HCT116 (cell line): ENCODE measurements around the gene TAX1BP1. TPM values are rescaled to one million over a fixed set of nuclear protein-coding genes. Genes with fewer than 3 reads are reported as not detected.

Source experiments
- ATAC-seq: fragments of 200-7000 bp; cut with Tn5 transposase; 2 replicates; pipeline ENCODE4 v1.9.1; 2020; ENCODE audit warnings: mild to moderate bottlenecking, moderate library complexity
- BruUV-seq: library from RNA; stranded (reverse); fragments of 400-500 nt; replicated peaks from 2 replicates; lab custom pipeline; 2021; lab: Mats Ljungman, UMichigan
- CTCF ChIA-PET: fragments of 300-600 bp; sonication (Branson Sonifier 250); formaldehyde crosslinking; loops from one replicate; lab custom pipeline; 2021; ENCODE audit warnings: antibody characterized with exemption; lab: Charles Lee
- POLR2A ChIA-PET: fragments of 300-600, 350-600 bp; sonication (Branson Sonifier 250); formaldehyde crosslinking; loops from one replicate; lab custom pipeline; 2021; ENCODE audit warnings: antibody characterized with exemption; lab: Charles Lee
- RAD21 ChIA-PET, 2 experiments: fragments of 300-600 bp; sonication (Branson Sonifier 250); formaldehyde crosslinking; loops; one replicate each; lab custom pipeline; 2023; ENCODE audit warnings: low total read pairs in 2 of 2; ENCODE audit not compliant: uncharacterized antibody in 2 of 2, unreplicated experiment in 2 of 2, low non-redundant PET in 1 of 2; lab: Charles Lee
- DNase-seq: peaks from one replicate; pipeline ENCODE4 v3.0.0-alpha.2; 2010; ENCODE audit warnings: low read depth, low spot score
- H2AFZ ChIP-seq: fragments of 200-600 bp; shearing (Covaris generic), sonication (generic); 2 replicates; pipeline ENCODE4 v1.6.1; 2017; ENCODE audit warnings: low read depth, mixed run types, mixed read lengths, antibody characterized with exemption, low read length; ENCODE audit not compliant: poor library complexity, severe bottlenecking
- H3K27ac ChIP-seq: 2 replicates; pipeline ENCODE4 v1.5.1; 2012; ENCODE audit warnings: low read depth, low read length
- H3K27me3 ChIP-seq: fragments of 200-600 bp; sonication (generic); 2 replicates; pipeline ENCODE4 v1.6.1; 2016; ENCODE audit warnings: mixed run types, low read length, mixed read lengths; ENCODE audit not compliant: insufficient read depth
- H3K36me3 ChIP-seq, 2 experiments: fragments of 200-500 bp in 1 of 2; fragments of 200-600 bp in 1 of 2; sonication (Bioruptor generic) in 1 of 2; sonication (generic) in 1 of 2; 2 replicates each; pipeline versions ENCODE4 v1.5.1 to v1.6.1; 2014 to 2016; ENCODE audit warnings: low read length in 2 of 2, inconsistent platforms in 1 of 2, mixed read lengths in 1 of 2, mixed run types in 1 of 2; ENCODE audit not compliant: insufficient read depth in 2 of 2, control insufficient read depth in 1 of 2
- H3K4me1 ChIP-seq, 2 experiments: fragments of 200-600 bp in 1 of 2; sonication (generic) in 1 of 2; 2 replicates each; pipeline versions ENCODE4 v1.5.1 to v1.6.1; 2012 to 2017; ENCODE audit warnings: low read length in 2 of 2, inconsistent platforms in 1 of 2, mild to moderate bottlenecking in 1 of 2, mixed read lengths in 1 of 2, mixed run types in 1 of 2, moderate library complexity in 1 of 2; ENCODE audit not compliant: insufficient read depth in 2 of 2, control insufficient read depth in 1 of 2
- H3K4me2 ChIP-seq: fragments of 200-600 bp; sonication (generic); 2 replicates; pipeline ENCODE4 v1.6.1; 2017; ENCODE audit warnings: mixed run types, low read length, mixed read lengths
- H3K4me3 ChIP-seq, 2 experiments: fragments of 200-600 bp in 1 of 2; sonication (generic) in 1 of 2; replicated peaks in 1 of 2; 2 replicates each; pipeline ENCODE4 v1.5.1; 2011 to 2016; ENCODE audit warnings: low read length in 2 of 2, control low read depth in 1 of 2, low read depth in 1 of 2, mild to moderate bottlenecking in 1 of 2, mixed read lengths in 1 of 2, mixed run types in 1 of 2
- H3K79me2 ChIP-seq: fragments of 200-600 bp; sonication (generic); 2 replicates; pipeline ENCODE4 v1.6.1; 2017; ENCODE audit warnings: mild to moderate bottlenecking, mixed run types, low read length, moderate library complexity, mixed read lengths; ENCODE audit not compliant: insufficient read depth
- H3K9ac ChIP-seq: fragments of 200-600 bp; sonication (generic); 2 replicates; pipeline ENCODE4 v1.6.1; 2016; ENCODE audit warnings: low read length, mixed read lengths
- H3K9me2 ChIP-seq: fragments of 200-600 bp; sonication (generic), shearing (Covaris generic); 2 replicates; pipeline ENCODE4 v1.6.1; 2017; ENCODE audit warnings: mixed run types, mild to moderate bottlenecking, moderate library complexity; ENCODE audit not compliant: insufficient read depth
- H3K9me3 ChIP-seq, 2 experiments: fragments of 200-500 bp in 1 of 2; fragments of 200-600 bp in 1 of 2; sonication (Bioruptor generic) in 1 of 2; sonication (generic) in 1 of 2; 2 replicates each; pipeline ENCODE4 v1.6.1; 2014 to 2017; ENCODE audit warnings: low read length in 2 of 2, mixed read lengths in 2 of 2, inconsistent platforms in 1 of 2, low read depth in 1 of 2, mild to moderate bottlenecking in 1 of 2, mixed run types in 1 of 2, moderate library complexity in 1 of 2; ENCODE audit not compliant: control insufficient read depth in 1 of 2, insufficient read depth in 1 of 2
- H4K20me1 ChIP-seq: fragments of 200-600 bp; sonication (generic), shearing (Covaris generic); 2 replicates; pipeline ENCODE4 v1.6.1; 2017; ENCODE audit warnings: mixed run types, mild to moderate bottlenecking, moderate library complexity; ENCODE audit not compliant: insufficient read depth
- ATF3 ChIP-seq: IDR thresholded peaks from 2 replicates; pipeline ENCODE4 v1.6.1; 2012
- CBX3 ChIP-seq: IDR thresholded peaks from 2 replicates; pipeline ENCODE4 v1.6.1; 2012; ENCODE audit warnings: low read depth
- EGR1 ChIP-seq: IDR thresholded peaks from 2 replicates; pipeline ENCODE4 v1.6.1; 2012; ENCODE audit warnings: low read depth
- EZH2 ChIP-seq: fragments of 200-600 bp; sonication (generic); IDR thresholded peaks from 2 replicates; pipeline ENCODE4 v1.6.1; 2017; ENCODE audit warnings: antibody characterized with exemption, mixed run types
- EZH2phosphoT487 ChIP-seq: fragments of 200-600 bp; IDR thresholded peaks from 2 replicates; pipeline ENCODE4 v1.6.1; 2018; ENCODE audit warnings: antibody characterized with exemption, borderline replicate concordance
- SIN3A ChIP-seq: IDR thresholded peaks from 2 replicates; pipeline ENCODE4 v1.6.1; 2012; ENCODE audit warnings: low read depth
- SP1 ChIP-seq: IDR thresholded peaks from 2 replicates; pipeline ENCODE4 v1.6.1; 2012; ENCODE audit warnings: low read depth
- TCF7L2 ChIP-seq: IDR thresholded peaks from 2 replicates; pipeline ENCODE4 v1.7.0; 2011; ENCODE audit warnings: borderline replicate concordance, inconsistent platforms; ENCODE audit not compliant: insufficient read depth, insufficient read length; ENCODE audit errors: extremely low read depth
- ZBTB33 ChIP-seq: IDR thresholded peaks from 2 replicates; pipeline ENCODE4 v1.6.1; 2011; ENCODE audit warnings: mild to moderate bottlenecking, low read length, moderate library complexity; ENCODE audit not compliant: insufficient replicate concordance; ENCODE audit errors: extremely low read depth
- ZFX ChIP-seq: fragments of 450-650 bp; IDR thresholded peaks from 2 replicates; pipeline ENCODE4 v1.6.1; 2017
- intact Hi-C: fragments of 100-400 bp; cut with micrococcal nuclease; formaldehyde crosslinking; loops from 2 replicates; pipeline ENCODE4 v1.10.0; 2022
- total RNA-seq: library from RNA; stranded (reverse); gene quantifications from one replicate; pipeline ENCODE4 v1.2.1, GENCODE V29; 2021; ENCODE audit not compliant: unreplicated experiment

Gene TAX1BP1
- total RNA-seq, 1 experiment from 2014 or later, result 68.1 TPM

DNA sequence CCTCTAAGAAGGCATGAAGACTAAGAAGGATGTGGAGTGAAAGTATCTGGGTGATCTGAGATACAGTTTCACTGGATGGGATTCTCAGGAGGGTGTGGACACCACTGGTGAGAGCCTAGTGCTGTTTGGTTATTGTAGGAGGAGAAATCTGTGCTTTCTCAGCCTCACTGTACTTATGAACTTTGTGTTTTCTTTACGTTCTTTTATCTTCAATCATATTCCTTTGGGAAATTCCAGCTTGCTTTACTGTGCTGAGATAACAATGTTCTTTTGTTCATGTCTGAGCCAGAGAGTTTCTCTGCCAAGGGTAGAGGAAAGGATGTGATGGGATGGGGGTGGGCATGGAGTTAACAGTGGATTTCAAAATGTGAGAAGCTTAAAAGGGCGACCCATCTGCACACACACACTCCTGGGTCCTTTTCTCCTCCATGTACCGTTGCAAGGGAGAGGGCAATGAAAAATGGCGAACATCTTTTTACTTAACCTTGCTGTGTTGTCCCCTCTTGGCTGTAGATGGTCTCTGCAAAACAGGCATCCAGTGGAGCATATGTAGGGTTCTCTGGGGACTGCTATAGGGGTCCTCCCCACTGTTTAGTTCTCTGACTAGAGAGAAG is 25.0 kb upstream of the TAX1BP1 start:
- Histone ChIP-seq H3K9me2 (no peaks in the 10 kb centered on the region), H3K27ac (no peak overlapping the region), H3K4me1 (no peaks in the 10 kb centered on the region; a peak in 1 of 4 replicates), H3K4me2 (no peak overlapping the region), H3K27me3 (no peaks in the 10 kb centered on the region), H3K4me3 (no peak overlapping the region), H3K9ac (no peak overlapping the region), H2AFZ (no peak overlapping the region), H3K36me3 (no peaks in the 10 kb centered on the region), H3K79me2 (no peaks in the 10 kb centered on the region), H4K20me1 (no peaks in the 10 kb centered on the region), H3K9me3 (no peaks in the 10 kb centered on the region)
- BruUV-seq, result no TSS peak
- no peak for ATAC-seq
- ChIA-PET CTCF (no interaction called here), POLR2A (no interaction called here), RAD21 (no interaction called here)
- no peak for DNase-seq
- intact Hi-C loops, result no loop called here
- TF ChIP-seq TCF7L2 (no peak), CBX3 (no peak), EZH2phosphoT487 (no peak), ZFX (no peak), ATF3 (no peak), EGR1 (no peak), ZBTB33 (no peak), EZH2 (no peak), SIN3A (no peak), SP1 (no peak)
